ENCODE measurements around the gene GINS1. TPM values are rescaled to one million over a fixed set of nuclear protein-coding genes. Genes with fewer than 3 reads are reported as not detected.

GINS1 gene
- total RNA-seq, 3 donors from 2014 or later = 15.3 to 25.4 (median 18.3) TPM

DNA sequence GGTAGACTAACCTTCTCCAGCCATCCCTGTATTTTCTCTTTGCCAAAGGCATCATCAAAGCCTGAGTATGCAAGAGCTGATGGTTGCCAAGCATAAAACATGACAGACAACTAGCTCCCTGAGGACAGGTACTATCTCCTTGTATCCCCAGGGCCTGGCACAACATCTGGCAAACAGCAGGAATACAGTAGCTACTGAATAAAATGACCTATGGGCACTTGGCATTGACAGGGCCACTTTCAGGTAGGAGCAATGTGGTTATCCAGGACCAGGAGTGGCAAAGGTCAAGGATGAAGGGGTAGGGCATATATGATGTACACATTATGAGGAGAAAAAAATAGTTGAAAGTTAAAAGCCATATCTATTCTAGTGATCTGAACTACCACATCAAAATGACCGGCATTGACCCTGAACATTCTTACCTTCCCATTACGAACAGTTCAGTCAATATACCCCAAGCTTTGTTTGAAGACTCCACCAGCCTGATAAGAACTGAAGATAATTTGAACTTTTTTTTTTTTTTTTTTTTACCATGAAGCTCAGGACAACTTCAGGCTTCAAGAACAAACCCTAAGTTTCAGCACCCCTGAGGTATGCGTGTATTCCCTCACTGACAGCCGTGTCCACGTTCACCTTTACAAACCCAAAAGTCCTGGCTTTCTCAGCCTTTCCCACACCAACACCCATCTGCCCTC lies 29.1 kb upstream of the GINS1 start:
- ATAC-seq (no peak), DNase-seq (no peak)
- H3K27me3 Mint-ChIP-seq (ENCODE audit: low read depth) = no peaks in the 10 kb centered on the region
- peaks cover 8% of the 10 kb centered on the region for H3K4me1 Mint-ChIP-seq (ENCODE audit: low read depth)
- peaks cover 15% of the 10 kb centered on the region for H3K36me3 Mint-ChIP-seq (ENCODE audit: insufficient read depth)
- H3K9me3 Mint-ChIP-seq = no peaks in the 10 kb centered on the region
- no peak overlapping the region for H3K4me3 Mint-ChIP-seq

GRCh38 chr20:25378884-25379733 lies 28.4 kb upstream of the GINS1 start:
- Mint-ChIP-seq H3K4me3 (no peak overlapping the region), H3K27me3 (ENCODE audit: low read depth) (no peaks in the 10 kb centered on the region), H3K4me1 (ENCODE audit: low read depth) (peaks cover 8% of the 10 kb centered on the region), H3K36me3 (ENCODE audit: insufficient read depth) (peaks cover 9% of the 10 kb centered on the region), H3K9me3 (no peaks in the 10 kb centered on the region)
- DNase-seq = no peak
- ATAC-seq = no peak

DNA sequence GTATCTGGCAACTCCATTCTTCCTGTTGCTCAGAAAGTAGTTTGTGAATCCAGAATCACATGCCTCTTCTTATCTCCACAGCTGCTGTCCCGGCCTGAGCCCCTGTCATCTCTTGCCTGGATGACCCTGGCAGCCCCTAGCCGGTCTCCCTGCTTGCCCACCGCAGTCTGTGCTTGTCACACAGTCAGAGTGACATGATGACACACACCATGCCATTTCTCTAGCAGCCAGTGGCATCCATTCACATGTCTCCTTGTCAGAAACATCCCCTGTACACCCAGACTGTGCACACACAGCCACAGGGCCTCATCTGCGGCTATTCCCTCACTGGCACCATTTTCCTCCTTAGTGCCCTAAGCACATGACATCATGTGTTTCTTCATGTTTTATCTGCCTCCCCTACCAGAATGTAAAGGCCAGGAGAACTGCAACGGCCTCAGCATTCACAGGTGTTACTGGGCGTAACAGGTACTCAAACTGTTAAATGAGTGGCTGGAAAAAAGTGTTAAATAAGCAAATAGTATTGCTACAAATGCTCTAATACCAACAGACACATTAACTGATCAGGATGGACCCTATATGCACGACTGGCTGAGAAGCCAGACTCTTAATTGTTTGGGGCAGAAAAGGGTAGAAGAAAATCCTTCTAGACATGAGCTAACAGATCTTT lies 26.4 kb upstream of the GINS1 start:
- no peak overlapping the region for H3K4me3 Mint-ChIP-seq
- H3K9me3 Mint-ChIP-seq = no peaks in the 10 kb centered on the region
- H3K27me3 Mint-ChIP-seq (ENCODE audit: low read depth) = no peaks in the 10 kb centered on the region
- H3K4me1 Mint-ChIP-seq (ENCODE audit: low read depth) = peaks cover 8% of the 10 kb centered on the region
- no peak for DNase-seq
- H3K36me3 Mint-ChIP-seq (ENCODE audit: insufficient read depth) = peaks cover 7% of the 10 kb centered on the region
- ATAC-seq = no peak

GRCh38 chr20:25382704-25383370 lies 24.6 kb upstream of the GINS1 start:
- H3K4me1 Mint-ChIP-seq (ENCODE audit: low read depth) = peaks cover 8% of the 10 kb centered on the region
- no peak overlapping the region for H3K4me3 Mint-ChIP-seq
- no peaks in the 10 kb centered on the region for H3K27me3 Mint-ChIP-seq (ENCODE audit: low read depth)
- ATAC-seq (no peak), DNase-seq (no peak)
- peaks cover 7% of the 10 kb centered on the region for H3K36me3 Mint-ChIP-seq (ENCODE audit: insufficient read depth)
- no peaks in the 10 kb centered on the region for H3K9me3 Mint-ChIP-seq

- ATAC-seq (no peak), DNase-seq (no peak)
- Mint-ChIP-seq H3K36me3 (ENCODE audit: insufficient read depth) (peaks cover 3% of the 10 kb centered on the region), H3K4me3 (peak overlapping the region; percentile 80), H3K27me3 (ENCODE audit: low read depth) (no peaks in the 10 kb centered on the region), H3K9me3 (no peaks in the 10 kb centered on the region), H3K4me1 (ENCODE audit: low read depth) (peaks cover 13% of the 10 kb centered on the region)
Measured at GRCh38 chr20:25389401-25389857, 18.0 kb upstream of the GINS1 start.

DNA sequence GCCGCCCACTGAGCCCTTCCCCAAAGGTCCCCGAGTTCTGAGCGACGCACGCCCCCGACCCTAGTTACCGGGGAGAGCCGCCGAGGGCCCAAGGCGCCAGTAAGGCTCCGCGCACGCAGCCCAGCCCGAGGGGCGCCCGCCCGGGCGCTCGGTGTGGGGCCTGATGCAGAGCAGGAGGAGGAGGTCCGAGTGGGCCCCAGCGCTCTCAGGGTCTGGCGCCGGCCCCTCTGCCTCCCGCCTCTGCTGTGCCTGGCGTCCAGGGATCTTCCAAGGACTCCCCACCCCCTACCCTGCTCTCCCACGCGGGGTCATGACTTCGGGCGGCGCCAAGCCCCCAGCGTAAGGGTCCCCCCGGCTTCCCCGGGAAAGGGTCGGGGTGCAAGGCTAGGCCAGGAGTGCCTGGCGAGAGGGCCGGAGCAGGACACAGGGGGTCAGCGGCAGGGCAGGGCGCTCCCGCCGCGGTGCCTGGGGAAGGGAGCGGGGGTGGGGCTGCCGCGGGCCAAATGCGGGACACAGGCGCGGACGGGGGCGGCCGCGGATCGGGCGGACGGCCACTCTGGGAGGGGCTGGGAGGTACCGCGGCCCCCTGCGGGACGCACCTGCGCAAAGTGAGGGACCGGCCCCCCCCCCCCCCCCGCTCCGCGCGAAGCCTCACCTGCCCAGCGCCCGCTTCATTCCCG lies 17.5 kb upstream of the GINS1 start:
- peak overlapping the region; percentile 80 for H3K4me3 Mint-ChIP-seq
- H3K4me1 Mint-ChIP-seq (ENCODE audit: low read depth) = peaks cover 13% of the 10 kb centered on the region
- peak; percentile 23 for DNase-seq
- H3K9me3 Mint-ChIP-seq = no peaks in the 10 kb centered on the region
- ATAC-seq = peak; percentile 6 to 41
- H3K36me3 Mint-ChIP-seq (ENCODE audit: insufficient read depth) = peaks cover 3% of the 10 kb centered on the region
- H3K27me3 Mint-ChIP-seq (ENCODE audit: low read depth) = no peaks in the 10 kb centered on the region

DNA sequence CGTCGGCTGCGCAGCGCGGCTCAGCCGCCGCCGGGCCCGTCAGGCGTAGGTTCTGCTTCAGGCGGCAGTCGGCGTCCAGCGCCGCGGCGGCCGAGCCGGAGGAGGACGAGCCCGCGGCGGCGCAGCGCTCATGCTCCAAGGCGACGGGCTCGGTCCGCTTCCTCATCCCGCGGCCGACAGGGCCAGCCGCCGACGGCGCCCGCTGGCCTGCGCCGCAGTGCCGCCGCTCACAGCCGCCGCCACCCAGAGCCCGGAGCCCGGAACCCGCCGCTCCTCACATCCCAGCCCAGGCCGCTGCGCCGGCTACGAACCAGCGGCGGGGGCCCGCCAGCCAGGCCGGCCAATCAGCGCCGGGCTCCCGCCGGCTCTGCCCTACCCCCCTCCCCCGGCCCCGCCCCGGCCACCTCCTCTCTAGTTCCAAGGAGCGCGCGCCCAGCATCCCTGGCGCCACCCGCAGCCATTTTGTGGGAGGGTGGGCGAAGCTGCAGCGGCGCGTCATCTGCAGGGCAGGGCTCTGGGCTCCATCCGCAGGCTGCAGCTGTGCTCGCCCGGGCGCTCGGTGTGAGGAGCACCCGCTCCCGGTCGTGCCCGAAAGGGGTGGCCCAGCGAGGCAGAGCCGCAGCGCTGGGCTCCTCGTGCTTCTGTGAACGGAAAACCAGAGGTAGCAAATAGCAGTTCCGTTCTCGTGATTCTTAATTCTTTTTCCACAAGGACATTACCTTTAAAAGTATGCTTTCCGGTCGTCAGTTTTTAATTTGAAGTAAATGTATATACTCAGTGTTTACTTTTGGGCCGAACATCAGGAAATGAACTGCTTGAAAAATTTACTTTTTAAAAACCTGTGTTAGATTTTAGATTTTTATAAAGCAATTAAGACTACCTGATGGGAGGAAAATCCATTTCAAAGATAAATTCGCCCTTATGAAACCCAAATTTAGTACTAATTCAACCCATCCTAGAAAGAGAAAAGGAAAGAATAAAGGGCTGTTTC lies 16.6 kb upstream of the GINS1 start, which contains the start of gene ABHD12:
TSS of gene ABHD12 (minus strand) at position 298 of the 991 bp plus-strand sequence. CDS start at position 166, 132 bp downstream.
- ATAC-seq = peak; percentile 95 to 97
- H3K4me3 Mint-ChIP-seq = peak within 1 kb of the TSS; percentile 85
- H3K9me3 Mint-ChIP-seq = no peaks in the 10 kb centered on the region
- H3K36me3 Mint-ChIP-seq (ENCODE audit: insufficient read depth) = peaks cover 3% of the 10 kb centered on the region
- peaks cover 13% of the 10 kb centered on the region for H3K4me1 Mint-ChIP-seq (ENCODE audit: low read depth)
- DNase-seq = peak; percentile 93
- no peaks in the 10 kb centered on the region for H3K27me3 Mint-ChIP-seq (ENCODE audit: low read depth)

GRCh38 chr20:25394276-25394675 lies 13.2 kb upstream of the GINS1 start:
- Mint-ChIP-seq H3K4me3 (no peak overlapping the region), H3K9me3 (no peaks in the 10 kb centered on the region), H3K36me3 (ENCODE audit: insufficient read depth) (no peaks in the 10 kb centered on the region), H3K4me1 (ENCODE audit: low read depth) (peaks cover 6% of the 10 kb centered on the region), H3K27me3 (ENCODE audit: low read depth) (no peaks in the 10 kb centered on the region)
- no peak for DNase-seq
- no peak for ATAC-seq

- H3K4me3 Mint-ChIP-seq = no peak overlapping the region
- H3K27me3 Mint-ChIP-seq (ENCODE audit: low read depth) = no peaks in the 10 kb centered on the region
- H3K36me3 Mint-ChIP-seq (ENCODE audit: insufficient read depth) = no peaks in the 10 kb centered on the region
- DNase-seq (no peak), ATAC-seq (no peak)
- H3K9me3 Mint-ChIP-seq = no peaks in the 10 kb centered on the region
- H3K4me1 Mint-ChIP-seq (ENCODE audit: low read depth) = peaks cover 3% of the 10 kb centered on the region
Measured at GRCh38 chr20:25394996-25395395, 12.5 kb upstream of the GINS1 start.

DNA sequence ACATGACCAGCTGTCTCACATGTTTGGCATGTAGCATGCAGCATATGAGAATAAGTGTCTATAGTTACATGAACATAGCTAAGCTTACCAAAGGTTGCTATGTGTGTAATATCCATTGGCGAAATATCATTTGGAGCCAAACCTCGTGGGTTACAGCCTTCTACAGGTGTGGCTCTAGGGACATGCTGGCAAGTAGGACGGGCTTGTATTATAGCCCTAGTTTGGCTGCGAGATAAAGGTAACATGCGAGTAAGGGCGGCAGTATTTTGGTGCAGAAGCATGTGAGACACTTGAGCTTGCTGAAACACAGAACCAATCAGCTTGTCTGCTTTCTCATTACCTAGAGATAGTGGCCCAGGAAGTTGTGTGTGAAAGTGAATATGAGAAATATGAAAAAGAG lies 10.4 kb upstream of the GINS1 start:
- H3K4me3 Mint-ChIP-seq = no peak overlapping the region
- H3K4me1 Mint-ChIP-seq (ENCODE audit: low read depth) = no peaks in the 10 kb centered on the region
- DNase-seq (no peak), ATAC-seq (no peak)
- no peaks in the 10 kb centered on the region for H3K27me3 Mint-ChIP-seq (ENCODE audit: low read depth)
- peaks cover 4% of the 10 kb centered on the region for H3K9me3 Mint-ChIP-seq
- no peaks in the 10 kb centered on the region for H3K36me3 Mint-ChIP-seq (ENCODE audit: insufficient read depth)

DNA sequence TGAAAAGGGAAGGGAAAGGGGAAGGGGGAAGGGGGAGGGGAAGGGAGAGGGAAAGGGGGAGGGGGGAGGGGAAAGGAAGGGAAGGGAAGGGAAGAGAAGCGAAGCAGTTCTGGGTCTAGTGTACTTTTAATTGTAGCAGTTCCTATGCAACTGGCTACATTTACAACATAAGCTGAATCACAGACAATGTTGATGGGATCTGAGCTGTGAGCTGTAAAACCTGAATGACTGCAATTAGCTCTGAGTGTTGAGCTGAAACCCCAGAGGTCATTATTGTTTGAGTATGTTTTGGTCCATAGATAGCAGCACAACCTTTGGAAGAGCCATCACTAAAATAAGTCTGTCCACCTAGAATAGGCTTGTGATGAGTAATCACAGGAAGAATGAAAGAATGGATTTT lies 9.7 kb upstream of the GINS1 start:
- no peaks in the 10 kb centered on the region for H3K27me3 Mint-ChIP-seq (ENCODE audit: low read depth)
- DNase-seq (no peak), ATAC-seq (no peak)
- no peak overlapping the region for H3K4me3 Mint-ChIP-seq
- H3K9me3 Mint-ChIP-seq = peaks cover 9% of the 10 kb centered on the region
- no peaks in the 10 kb centered on the region for H3K4me1 Mint-ChIP-seq (ENCODE audit: low read depth)
- peaks cover 1% of the 10 kb centered on the region for H3K36me3 Mint-ChIP-seq (ENCODE audit: insufficient read depth)

GRCh38 chr20:25398376-25399036 lies 9.0 kb upstream of the GINS1 start:
- no peak overlapping the region for H3K4me3 Mint-ChIP-seq
- no peak for ATAC-seq
- H3K9me3 Mint-ChIP-seq = peaks cover 14% of the 10 kb centered on the region
- peaks cover 4% of the 10 kb centered on the region for H3K36me3 Mint-ChIP-seq (ENCODE audit: insufficient read depth)
- H3K4me1 Mint-ChIP-seq (ENCODE audit: low read depth) = no peaks in the 10 kb centered on the region
- H3K27me3 Mint-ChIP-seq (ENCODE audit: low read depth) = no peaks in the 10 kb centered on the region
- DNase-seq = no peak

Measured in activated T-cell treated with anti-CD3 and anti-CD28 coated beads, Interleukin-2, amount 50 U/mL, for 4 hours (primary cell).